ENCODE measurements around the gene SGK1. TPM values are rescaled to one million over a fixed set of nuclear protein-coding genes. Genes with fewer than 3 reads are reported as not detected.

The SGK1 gene
- total RNA-seq, 1 experiment from 2014 or later = 2.4 TPM

DNA sequence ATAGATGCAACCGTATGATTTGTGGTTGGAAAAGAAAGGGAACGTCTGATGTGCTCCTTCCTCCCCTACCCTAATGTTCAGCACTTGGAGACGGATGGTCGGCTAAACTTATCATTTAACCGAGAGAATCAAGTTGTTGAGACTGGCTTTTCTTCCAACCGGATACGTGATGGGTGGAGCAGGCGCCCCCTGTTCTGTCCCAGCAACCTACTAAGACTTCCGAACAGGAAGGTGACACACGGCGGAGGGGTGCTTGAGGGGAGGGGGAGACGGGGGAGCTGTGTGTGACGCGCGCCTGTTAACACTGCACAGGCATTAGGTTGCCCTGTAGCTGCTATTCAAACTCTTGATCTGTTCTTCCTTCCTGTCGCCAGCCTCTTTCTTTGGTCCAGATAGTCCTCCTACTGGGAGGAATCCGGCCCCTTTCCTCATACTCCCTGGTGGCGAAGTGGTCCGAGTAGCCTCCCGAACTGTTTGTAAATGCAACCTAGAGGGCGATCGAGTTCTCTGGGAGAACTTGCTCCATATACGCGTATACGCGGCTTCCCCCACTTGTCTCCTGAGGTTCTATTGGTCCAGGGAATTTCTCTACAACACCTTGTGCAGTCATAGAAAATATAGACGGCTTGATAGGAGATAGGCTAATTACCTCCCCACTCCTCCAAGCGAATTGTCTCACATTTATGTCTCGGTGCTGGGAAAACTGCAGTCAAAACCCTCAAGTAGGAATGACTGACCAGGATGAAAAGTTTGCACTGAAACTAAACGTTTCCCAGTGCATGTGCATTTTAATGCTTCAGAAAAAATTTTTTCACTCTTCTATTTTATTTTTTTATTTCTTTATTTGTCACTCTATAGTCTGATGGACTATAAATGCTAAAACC, 139.5 kb downstream of the SGK1 start:
- 0 out of 2 replicates have a peak overlapping the region, but pooled peaks have one; percentile 60 for H2AFZ ChIP-seq (ENCODE audit: low read length)
- peak overlapping the region; percentile 57 for H3K4me2 ChIP-seq (ENCODE audit: low read depth, low read length, poor library complexity, severe bottlenecking)
- peak; percentile 58 for DNase-seq
- no peaks in the 10 kb centered on the region for H3K9me2 ChIP-seq (replicated peaks; ENCODE audit: insufficient read depth, low read length)
- no peaks in the 10 kb centered on the region for H3K9me3 ChIP-seq (ENCODE audit: low read length)
- H3K9ac ChIP-seq (ENCODE audit: low read length) = no peak overlapping the region
- peaks cover 30% of the 10 kb centered on the region for H3K4me1 ChIP-seq (ENCODE audit: low read length)
- H4K20me1 ChIP-seq (ENCODE audit: insufficient read depth, low read depth, low read length) = no peaks in the 10 kb centered on the region
- H3K27me3 ChIP-seq (ENCODE audit: low read length) = no peaks in the 10 kb centered on the region
- H3K4me3 ChIP-seq (ENCODE audit: low read length) = peak overlapping the region; percentile 10; the same call in 1 of the 2 replicates
- no peaks in the 10 kb centered on the region for H3K79me2 ChIP-seq (ENCODE audit: low read length)
- H3K27ac ChIP-seq (ENCODE audit: low read length) = no peak overlapping the region
- H3K36me3 ChIP-seq (ENCODE audit: insufficient read depth, low read length) = no peaks in the 10 kb centered on the region

DNA sequence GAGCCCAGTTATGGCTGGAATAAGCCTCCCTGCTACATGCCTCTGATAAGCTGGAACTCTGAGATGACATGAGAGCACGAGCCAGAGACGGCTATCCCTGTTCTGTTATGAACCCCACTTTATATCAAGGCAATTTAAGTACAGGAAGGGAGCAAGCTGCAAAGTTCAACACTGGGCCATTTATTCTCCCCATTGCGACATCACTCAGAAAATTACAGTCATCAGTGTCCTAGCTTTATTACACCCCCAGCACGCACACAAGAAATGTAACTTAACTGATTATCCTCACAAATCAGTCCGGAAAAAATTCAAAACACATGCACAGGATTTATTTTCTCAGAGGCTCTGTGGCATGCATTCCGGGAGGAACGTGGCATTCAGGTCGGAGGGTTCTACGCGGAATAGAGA, 140.2 kb downstream of the SGK1 start:
- H3K4me1 ChIP-seq (ENCODE audit: low read length) = peaks cover 30% of the 10 kb centered on the region
- no peak overlapping the region for H3K27ac ChIP-seq (ENCODE audit: low read length)
- DNase-seq = no peak
- H3K27me3 ChIP-seq (ENCODE audit: low read length) = no peaks in the 10 kb centered on the region
- H3K9ac ChIP-seq (ENCODE audit: low read length) = no peak overlapping the region
- no peak overlapping the region; the same call in 1 of the 2 replicates for H3K4me3 ChIP-seq (ENCODE audit: low read length)
- H3K4me2 ChIP-seq (ENCODE audit: low read depth, low read length, poor library complexity, severe bottlenecking) = peak overlapping the region; percentile 57
- H3K79me2 ChIP-seq (ENCODE audit: low read length) = no peaks in the 10 kb centered on the region
- no peaks in the 10 kb centered on the region for H3K9me3 ChIP-seq (ENCODE audit: low read length)
- no peaks in the 10 kb centered on the region for H3K9me2 ChIP-seq (replicated peaks; ENCODE audit: insufficient read depth, low read length)
- H4K20me1 ChIP-seq (ENCODE audit: insufficient read depth, low read depth, low read length) = no peaks in the 10 kb centered on the region
- H3K36me3 ChIP-seq (ENCODE audit: insufficient read depth, low read length) = no peaks in the 10 kb centered on the region
- H2AFZ ChIP-seq (ENCODE audit: low read length) = no peak overlapping the region

DNA sequence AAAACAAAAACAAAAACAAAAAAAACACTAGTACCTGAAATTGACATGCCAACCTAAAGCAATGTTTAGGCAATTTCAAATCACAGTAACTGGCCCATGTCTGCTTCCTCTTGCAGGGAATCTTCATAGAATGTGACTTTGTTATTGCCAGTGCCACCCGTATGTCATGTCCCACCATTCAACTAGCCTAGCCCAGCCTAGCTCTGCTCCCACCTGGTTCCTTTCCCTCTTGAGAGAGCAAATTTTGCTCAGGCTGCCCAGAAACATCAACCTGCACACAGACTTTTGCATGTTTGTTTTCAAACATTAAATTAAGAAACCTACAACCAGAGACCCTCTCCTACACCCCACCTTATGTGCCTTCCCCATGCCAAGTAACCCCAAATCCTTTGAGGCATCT, 140.7 kb downstream of the SGK1 start:
- H3K4me1 ChIP-seq (ENCODE audit: low read length) = peaks cover 30% of the 10 kb centered on the region
- no peaks in the 10 kb centered on the region for H3K36me3 ChIP-seq (ENCODE audit: insufficient read depth, low read length)
- no peaks in the 10 kb centered on the region for H3K79me2 ChIP-seq (ENCODE audit: low read length)
- H2AFZ ChIP-seq (ENCODE audit: low read length) = no peak overlapping the region
- H3K4me2 ChIP-seq (ENCODE audit: low read depth, low read length, poor library complexity, severe bottlenecking) = no peak overlapping the region
- no peaks in the 10 kb centered on the region for H4K20me1 ChIP-seq (ENCODE audit: insufficient read depth, low read depth, low read length)
- no peaks in the 10 kb centered on the region for H3K9me2 ChIP-seq (replicated peaks; ENCODE audit: insufficient read depth, low read length)
- H3K9me3 ChIP-seq (ENCODE audit: low read length) = no peaks in the 10 kb centered on the region
- no peak overlapping the region for H3K4me3 ChIP-seq (ENCODE audit: low read length)
- DNase-seq = no peak
- no peak overlapping the region for H3K27ac ChIP-seq (ENCODE audit: low read length)
- no peak overlapping the region for H3K9ac ChIP-seq (ENCODE audit: low read length)
- no peaks in the 10 kb centered on the region for H3K27me3 ChIP-seq (ENCODE audit: low read length)

DNA sequence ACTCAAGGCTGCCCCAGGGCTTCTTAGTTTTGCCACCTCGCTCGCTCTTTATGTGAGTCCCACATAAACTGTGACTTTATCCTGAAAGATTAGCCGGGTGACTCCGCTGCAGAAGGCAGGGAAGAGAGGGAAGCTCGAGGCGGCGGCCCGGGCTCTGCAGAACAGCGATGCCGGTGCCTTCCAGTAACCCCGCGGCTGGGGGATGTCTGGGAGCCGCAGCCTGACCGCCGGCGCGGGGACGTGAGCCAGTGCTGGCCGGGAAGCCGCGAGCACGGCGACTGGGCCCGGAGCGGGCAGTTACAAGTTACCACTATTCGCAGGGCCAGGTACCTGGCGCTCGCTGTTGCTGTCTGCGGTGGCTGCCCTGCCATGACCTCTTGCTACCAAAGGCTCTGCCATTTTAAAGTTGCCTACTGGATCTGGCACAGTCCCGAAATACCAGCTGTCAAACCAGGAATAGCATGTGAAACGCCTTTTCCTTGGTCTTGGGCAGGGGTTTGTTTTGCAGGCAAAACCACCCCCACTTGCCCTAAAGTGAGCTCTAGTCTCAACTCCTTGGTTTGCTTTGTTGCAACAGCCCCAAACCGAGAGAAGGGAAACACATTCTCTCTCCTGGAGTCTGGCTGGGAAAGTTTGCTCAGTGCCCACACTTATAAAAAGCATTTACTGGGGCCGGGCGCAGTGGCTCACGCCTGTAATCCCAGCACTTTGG, 141.5 kb downstream of the SGK1 start:
- Histone ChIP-seq H3K4me1 (ENCODE audit: low read length) (peaks cover 30% of the 10 kb centered on the region), H3K4me3 (ENCODE audit: low read length) (no peak overlapping the region), H3K9ac (ENCODE audit: low read length) (no peak overlapping the region)

DNA sequence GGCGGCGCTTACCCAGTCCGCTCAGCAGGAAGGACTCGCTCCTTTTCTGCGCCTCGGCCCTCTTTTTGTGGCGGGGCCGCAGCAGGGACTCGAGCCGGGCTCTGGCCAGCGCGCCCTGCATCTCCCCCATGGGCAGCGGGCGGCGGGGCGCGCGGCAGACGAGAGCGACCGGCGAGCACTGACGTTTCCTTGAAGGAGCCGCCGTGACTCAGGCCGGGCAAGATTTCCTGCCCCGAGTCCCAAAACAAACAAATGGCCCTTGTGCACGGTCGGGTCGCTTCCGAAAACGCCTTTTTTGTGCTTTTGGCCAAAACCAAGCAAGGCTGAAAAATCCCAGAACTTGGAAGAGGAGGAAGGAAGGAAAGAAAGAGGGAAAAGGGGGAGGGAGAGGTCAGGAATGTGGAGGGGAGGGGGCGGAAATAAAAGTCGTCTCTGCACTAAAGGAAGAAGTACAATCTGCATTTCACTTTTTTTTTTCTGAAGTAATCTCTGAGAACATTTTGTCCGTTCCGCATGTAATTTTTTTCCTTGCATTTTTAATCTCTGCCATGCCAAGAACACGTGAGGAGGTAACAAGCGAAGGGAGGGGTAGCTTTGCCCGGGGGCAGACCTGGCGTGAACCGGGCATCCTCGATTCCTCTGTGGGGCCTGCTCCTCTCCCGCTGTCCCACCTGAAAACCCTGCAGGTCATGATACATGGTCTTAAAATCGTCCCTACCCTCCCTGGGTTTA, 142.2 kb downstream of the SGK1 start:
- H3K4me3 ChIP-seq (ENCODE audit: low read length) = peak overlapping the region; percentile 59
- DNase-seq = no peak
- H3K79me2 ChIP-seq (ENCODE audit: low read length) = no peaks in the 10 kb centered on the region
- H3K9ac ChIP-seq (ENCODE audit: low read length) = peak overlapping the region; percentile 53
- H3K27ac ChIP-seq (ENCODE audit: low read length) = no peak overlapping the region
- no peaks in the 10 kb centered on the region for H4K20me1 ChIP-seq (ENCODE audit: insufficient read depth, low read depth, low read length)
- no peaks in the 10 kb centered on the region for H3K9me2 ChIP-seq (replicated peaks; ENCODE audit: insufficient read depth, low read length)
- H3K9me3 ChIP-seq (ENCODE audit: low read length) = no peaks in the 10 kb centered on the region
- no peaks in the 10 kb centered on the region for H3K27me3 ChIP-seq (ENCODE audit: low read length)
- peak overlapping the region; percentile 68 for H3K4me2 ChIP-seq (ENCODE audit: low read depth, low read length, poor library complexity, severe bottlenecking)
- peak overlapping the region; percentile 89 for H2AFZ ChIP-seq (ENCODE audit: low read length)
- H3K36me3 ChIP-seq (ENCODE audit: insufficient read depth, low read length) = no peaks in the 10 kb centered on the region
- H3K4me1 ChIP-seq (ENCODE audit: low read length) = peaks cover 30% of the 10 kb centered on the region

More for the DNA sequence above, 141.5 kb downstream of the SGK1 start:
- Histone ChIP-seq H3K4me2 (ENCODE audit: low read depth, low read length, poor library complexity, severe bottlenecking) (no peak overlapping the region), H3K9me3 (ENCODE audit: low read length) (no peaks in the 10 kb centered on the region), H4K20me1 (ENCODE audit: insufficient read depth, low read depth, low read length) (no peaks in the 10 kb centered on the region), H3K9me2 (replicated peaks; ENCODE audit: insufficient read depth, low read length) (no peaks in the 10 kb centered on the region), H3K36me3 (ENCODE audit: insufficient read depth, low read length) (no peaks in the 10 kb centered on the region), H3K27ac (ENCODE audit: low read length) (no peak overlapping the region), H3K79me2 (ENCODE audit: low read length) (no peaks in the 10 kb centered on the region), H2AFZ (ENCODE audit: low read length) (no peak overlapping the region), H3K27me3 (ENCODE audit: low read length) (no peaks in the 10 kb centered on the region)
- no peak for DNase-seq

DNA sequence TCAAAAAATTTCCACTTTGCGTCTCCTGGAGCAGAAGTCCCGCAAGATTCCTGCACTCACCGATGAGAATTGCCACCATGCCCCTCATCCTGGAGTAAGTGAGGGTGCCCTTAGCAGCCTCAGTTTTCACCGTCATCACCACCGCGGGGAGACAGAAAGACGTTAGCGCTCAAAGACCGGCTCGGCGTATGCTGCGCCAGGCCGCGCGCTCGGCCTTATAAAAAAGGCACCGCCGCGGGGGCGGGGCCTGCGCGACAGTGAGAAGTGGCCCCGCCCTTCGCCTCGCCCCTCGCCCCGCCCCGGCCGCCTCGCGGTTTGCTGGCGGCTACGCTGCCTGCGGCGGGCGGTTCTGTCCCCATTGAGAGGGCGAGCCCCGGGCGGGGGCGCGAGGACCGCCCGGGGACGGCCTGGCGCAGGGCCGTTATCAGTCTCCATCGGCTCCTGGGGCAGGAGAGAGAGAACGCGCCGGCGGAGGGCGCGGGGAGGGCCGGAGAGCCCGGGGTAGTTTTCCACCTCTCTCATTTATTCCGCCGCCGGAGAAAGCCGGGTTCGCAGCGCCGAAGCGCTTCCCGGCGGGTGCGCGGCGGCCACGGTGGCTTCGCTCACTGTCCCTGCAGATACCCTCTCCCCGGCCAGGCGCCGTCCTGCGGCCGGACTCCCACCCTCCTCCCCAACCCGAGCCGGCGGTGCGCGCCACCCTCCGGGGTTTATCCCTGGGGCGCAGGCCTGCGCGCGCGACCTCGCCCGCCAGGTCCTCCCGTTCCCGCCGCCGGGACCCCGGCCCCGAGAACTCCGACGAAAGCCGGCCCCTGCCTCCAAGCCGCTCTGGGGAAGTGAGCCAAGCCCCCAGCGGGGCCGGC, 143.0 kb downstream of the SGK1 start:
- Histone ChIP-seq H3K79me2 (ENCODE audit: low read length) (no peaks in the 10 kb centered on the region), H3K9me2 (replicated peaks; ENCODE audit: insufficient read depth, low read length) (no peaks in the 10 kb centered on the region), H4K20me1 (ENCODE audit: insufficient read depth, low read depth, low read length) (no peaks in the 10 kb centered on the region), H3K4me1 (ENCODE audit: low read length) (peaks cover 30% of the 10 kb centered on the region), H3K9ac (ENCODE audit: low read length) (peak overlapping the region; percentile 55), H3K27ac (ENCODE audit: low read length) (no peak overlapping the region), H2AFZ (ENCODE audit: low read length) (peak overlapping the region; percentile 89), H3K27me3 (ENCODE audit: low read length) (no peaks in the 10 kb centered on the region), H3K4me3 (ENCODE audit: low read length) (peak overlapping the region; percentile 59), H3K36me3 (ENCODE audit: insufficient read depth, low read length) (no peaks in the 10 kb centered on the region), H3K9me3 (ENCODE audit: low read length) (no peaks in the 10 kb centered on the region), H3K4me2 (ENCODE audit: low read depth, low read length, poor library complexity, severe bottlenecking) (peak overlapping the region; percentile 68)
- peak; percentile 94 for DNase-seq

DNA sequence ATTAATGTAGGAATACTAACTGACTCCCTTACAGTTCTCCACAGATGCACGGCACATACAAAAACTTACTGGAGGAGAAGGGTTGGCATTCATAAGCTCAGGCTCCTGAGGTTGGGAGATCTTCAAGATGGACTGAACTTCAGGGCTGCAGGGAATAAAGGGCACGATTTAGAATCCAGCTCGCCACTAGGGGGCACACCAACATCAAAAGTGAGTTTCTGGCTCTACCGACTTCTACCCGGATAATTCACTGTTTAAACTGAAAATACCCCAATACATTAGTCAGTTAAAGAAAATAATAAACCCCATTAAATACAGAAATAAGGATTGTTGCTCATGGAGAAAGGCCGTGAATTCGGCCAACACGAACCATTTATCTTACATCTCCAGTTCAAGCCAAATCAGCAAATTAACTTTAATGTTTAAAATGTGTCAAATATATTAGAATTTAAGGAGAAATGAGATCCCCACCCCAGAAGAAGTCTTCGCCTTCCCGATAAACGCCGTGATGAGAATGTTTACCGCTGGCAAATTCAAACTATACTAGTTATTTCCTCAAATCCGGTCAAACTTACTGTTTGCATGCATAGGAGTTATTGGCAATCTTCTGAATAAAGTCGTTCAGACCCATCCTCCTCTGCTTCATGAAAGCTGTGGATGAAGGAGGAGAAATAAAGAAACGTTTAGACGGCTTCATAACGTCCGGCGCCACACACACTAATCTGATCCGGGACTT, 143.8 kb downstream of the SGK1 start:
- H3K9me3 ChIP-seq (ENCODE audit: low read length) = no peaks in the 10 kb centered on the region
- H3K4me2 ChIP-seq (ENCODE audit: low read depth, low read length, poor library complexity, severe bottlenecking) = peak overlapping the region; percentile 68
- peak; percentile 94 for DNase-seq
- no peaks in the 10 kb centered on the region for H3K36me3 ChIP-seq (ENCODE audit: insufficient read depth, low read length)
- peak overlapping the region; percentile 87 for H2AFZ ChIP-seq (ENCODE audit: low read length)
- H3K4me1 ChIP-seq (ENCODE audit: low read length) = peaks cover 30% of the 10 kb centered on the region
- no peaks in the 10 kb centered on the region for H4K20me1 ChIP-seq (ENCODE audit: insufficient read depth, low read depth, low read length)
- H3K27ac ChIP-seq (ENCODE audit: low read length) = no peak overlapping the region
- no peaks in the 10 kb centered on the region for H3K9me2 ChIP-seq (replicated peaks; ENCODE audit: insufficient read depth, low read length)
- H3K4me3 ChIP-seq (ENCODE audit: low read length) = peak overlapping the region; percentile 59
- H3K9ac ChIP-seq (ENCODE audit: low read length) = peak overlapping the region; percentile 55
- no peaks in the 10 kb centered on the region for H3K79me2 ChIP-seq (ENCODE audit: low read length)
- H3K27me3 ChIP-seq (ENCODE audit: low read length) = no peaks in the 10 kb centered on the region

Measured in Karpas-422 (cell line).